ENCODE results near the gene TSPOAP1. TPM values are rescaled to one million over a fixed set of nuclear protein-coding genes. Genes with fewer than 3 reads are reported as not detected.

TSPOAP1 gene
- total RNA-seq, 4 donors from 2014 or later, result 11.4 to 16.3 (median 13.0) TPM

DNA sequence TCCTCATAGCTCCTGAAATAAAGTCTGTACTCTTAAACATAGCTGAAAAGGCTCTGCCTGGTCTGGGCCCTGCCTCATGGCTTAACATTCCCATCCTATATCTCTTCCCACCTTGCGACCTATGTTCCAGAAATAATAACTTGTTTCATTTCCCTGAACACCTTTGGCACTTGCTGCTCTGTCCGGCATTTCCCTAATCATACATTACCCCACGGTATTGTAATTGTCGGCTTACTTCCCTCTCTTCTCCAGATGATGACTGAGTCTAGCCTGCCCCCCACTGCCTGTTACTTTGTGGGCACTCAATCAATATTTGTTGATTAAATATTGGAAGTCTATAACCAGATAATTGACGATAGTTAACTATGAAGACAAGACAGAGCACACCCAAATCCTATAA is 46.7 kb upstream of the TSPOAP1 start:
- no peaks in the 10 kb centered on the region for H3K4me1 ChIP-seq
- no peak for TF ChIP-seq POLR2A (IDR thresholded peaks at IDR 0.05)
- TF ChIP-seq, protein P1, sequence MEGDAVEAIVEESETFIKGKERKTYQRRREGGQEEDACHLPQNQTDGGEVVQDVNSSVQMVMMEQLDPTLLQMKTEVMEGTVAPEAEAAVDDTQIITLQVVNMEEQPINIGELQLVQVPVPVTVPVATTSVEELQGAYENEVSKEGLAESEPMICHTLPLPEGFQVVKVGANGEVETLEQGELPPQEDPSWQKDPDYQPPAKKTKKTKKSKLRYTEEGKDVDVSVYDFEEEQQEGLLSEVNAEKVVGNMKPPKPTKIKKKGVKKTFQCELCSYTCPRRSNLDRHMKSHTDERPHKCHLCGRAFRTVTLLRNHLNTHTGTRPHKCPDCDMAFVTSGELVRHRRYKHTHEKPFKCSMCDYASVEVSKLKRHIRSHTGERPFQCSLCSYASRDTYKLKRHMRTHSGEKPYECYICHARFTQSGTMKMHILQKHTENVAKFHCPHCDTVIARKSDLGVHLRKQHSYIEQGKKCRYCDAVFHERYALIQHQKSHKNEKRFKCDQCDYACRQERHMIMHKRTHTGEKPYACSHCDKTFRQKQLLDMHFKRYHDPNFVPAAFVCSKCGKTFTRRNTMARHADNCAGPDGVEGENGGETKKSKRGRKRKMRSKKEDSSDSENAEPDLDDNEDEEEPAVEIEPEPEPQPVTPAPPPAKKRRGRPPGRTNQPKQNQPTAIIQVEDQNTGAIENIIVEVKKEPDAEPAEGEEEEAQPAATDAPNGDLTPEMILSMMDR (IDR thresholded peaks at IDR 0.05), result no peak
- TF ChIP-seq EP300 (IDR thresholded peaks at IDR 0.05), result no peak
- no peak overlapping the region for H3K4me3 ChIP-seq
- WGBS, 2 donors, result 69 to 80% methylated on average over 5 of the region's 5 CpGs
- no peaks in the 10 kb centered on the region for H3K36me3 ChIP-seq
- H3K27me3 ChIP-seq, result no peaks in the 10 kb centered on the region
- no peak for DNase-seq (ENCODE audit: low spot score in 2 of 2)
- H3K27ac ChIP-seq, result no peak overlapping the region
- no peaks in the 10 kb centered on the region for H3K9me3 ChIP-seq

DNA sequence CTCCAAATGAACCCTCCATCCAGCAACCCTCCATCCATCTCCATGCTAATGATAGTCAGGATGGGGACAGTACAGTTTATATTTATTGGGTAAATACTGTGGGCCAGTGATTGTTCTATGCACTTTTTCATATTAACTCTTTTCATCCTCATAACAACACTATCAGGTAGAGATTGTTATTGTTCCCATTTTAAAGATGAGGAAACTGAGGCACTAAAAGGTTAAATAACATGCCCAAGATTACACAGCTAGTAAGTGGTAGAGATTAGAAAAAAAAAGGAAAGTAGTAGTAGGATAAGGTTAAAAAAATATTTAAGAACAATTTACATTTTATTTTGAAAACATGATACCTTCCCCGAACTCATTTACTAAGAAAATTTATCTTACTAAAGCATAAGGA is 45.3 kb upstream of the TSPOAP1 start:
- no peak overlapping the region for H3K4me3 ChIP-seq
- no peaks in the 10 kb centered on the region for H3K36me3 ChIP-seq
- H3K27me3 ChIP-seq, result no peaks in the 10 kb centered on the region
- H3K4me1 ChIP-seq, result no peaks in the 10 kb centered on the region
- WGBS, 2 donors, result 87% methylated on average over 1 of the region's 1 CpG
- DNase-seq (ENCODE audit: low spot score in 2 of 2), result no peak
- no peak overlapping the region for H3K27ac ChIP-seq
- H3K9me3 ChIP-seq, result no peaks in the 10 kb centered on the region
- no peak for TF ChIP-seq POLR2A (IDR thresholded peaks at IDR 0.05)
- TF ChIP-seq, protein P1 (IDR thresholded peaks at IDR 0.05), result no peak
- TF ChIP-seq EP300 (IDR thresholded peaks at IDR 0.05), result no peak

DNA sequence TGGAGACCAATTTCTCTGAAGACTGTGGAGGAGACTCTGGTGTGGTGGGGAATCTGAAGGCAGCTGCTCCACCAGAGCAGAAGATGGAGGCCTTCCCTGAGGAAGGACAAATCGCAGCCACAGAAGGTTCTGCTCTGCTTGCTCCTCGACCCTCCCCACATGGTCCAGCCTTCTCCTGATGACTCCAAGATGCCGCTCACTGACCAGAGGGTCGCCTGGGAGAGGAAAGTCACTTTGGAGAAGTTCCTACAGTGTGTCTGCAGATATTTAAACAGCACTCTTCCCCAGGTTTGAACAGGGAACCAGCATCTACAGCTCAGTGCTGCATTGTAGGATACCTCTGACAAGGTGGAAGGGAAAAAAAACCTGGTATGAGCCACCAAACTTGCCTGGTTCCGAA is 44.4 kb upstream of the TSPOAP1 start:
- Histone ChIP-seq H3K36me3 (no peaks in the 10 kb centered on the region), H3K4me3 (no peak overlapping the region), H3K27me3 (no peaks in the 10 kb centered on the region), H3K9me3 (no peaks in the 10 kb centered on the region), H3K4me1 (no peaks in the 10 kb centered on the region), H3K27ac (no peak overlapping the region)
- WGBS, 2 donors, result 84 to 87% methylated on average over 5 of the region's 5 CpGs
- DNase-seq (ENCODE audit: low spot score in 2 of 2), result no peak
- TF ChIP-seq EP300 (IDR thresholded peaks at IDR 0.05) (no peak), POLR2A (IDR thresholded peaks at IDR 0.05) (no peak)
- TF ChIP-seq, protein P1 (IDR thresholded peaks at IDR 0.05), result no peak

DNA sequence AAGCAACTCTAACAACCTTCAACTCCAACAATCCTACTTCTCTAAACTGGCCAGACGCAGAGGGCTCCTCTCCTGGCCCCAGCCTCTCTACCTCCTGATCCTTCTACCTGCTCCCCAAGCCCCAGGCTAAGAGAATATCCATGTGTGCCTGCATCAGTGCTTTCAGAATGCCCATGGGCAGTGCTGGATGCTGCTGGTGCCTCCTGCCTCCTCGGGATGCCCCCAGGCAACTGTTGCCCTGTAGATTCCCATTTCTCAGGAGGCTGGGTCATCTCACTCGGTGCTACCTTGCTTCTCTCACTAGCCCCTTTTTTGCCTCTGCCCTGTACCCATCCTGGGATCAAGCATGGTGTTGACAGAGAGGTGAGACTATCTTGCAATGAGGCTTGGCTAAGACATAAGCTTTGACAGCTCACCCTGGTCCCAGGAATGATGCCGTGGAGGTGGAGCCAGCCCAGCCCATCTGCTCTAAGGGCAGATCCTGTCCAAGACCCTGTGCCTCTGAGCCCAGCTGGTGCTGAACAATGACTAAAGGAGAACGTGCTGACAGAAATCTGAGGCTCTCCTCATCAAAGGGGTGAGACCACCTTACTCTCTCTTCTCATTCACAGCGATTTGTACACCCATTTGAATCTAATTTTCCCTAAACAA is 42.8 kb upstream of the TSPOAP1 start:
- 62 to 67% methylated on average over 6 of the region's 6 CpGs for WGBS, 2 donors
- H3K4me3 ChIP-seq, result no peak overlapping the region
- TF ChIP-seq, protein P1 (IDR thresholded peaks at IDR 0.05), result no peak
- no peak for TF ChIP-seq POLR2A (IDR thresholded peaks at IDR 0.05)
- TF ChIP-seq EP300 (IDR thresholded peaks at IDR 0.05), result no peak
- H3K27ac ChIP-seq, result no peak overlapping the region
- no peak for DNase-seq (ENCODE audit: low spot score in 2 of 2)
- H3K4me1 ChIP-seq, result no peaks in the 10 kb centered on the region
- no peaks in the 10 kb centered on the region for H3K36me3 ChIP-seq
- no peaks in the 10 kb centered on the region for H3K9me3 ChIP-seq
- no peaks in the 10 kb centered on the region for H3K27me3 ChIP-seq

DNA sequence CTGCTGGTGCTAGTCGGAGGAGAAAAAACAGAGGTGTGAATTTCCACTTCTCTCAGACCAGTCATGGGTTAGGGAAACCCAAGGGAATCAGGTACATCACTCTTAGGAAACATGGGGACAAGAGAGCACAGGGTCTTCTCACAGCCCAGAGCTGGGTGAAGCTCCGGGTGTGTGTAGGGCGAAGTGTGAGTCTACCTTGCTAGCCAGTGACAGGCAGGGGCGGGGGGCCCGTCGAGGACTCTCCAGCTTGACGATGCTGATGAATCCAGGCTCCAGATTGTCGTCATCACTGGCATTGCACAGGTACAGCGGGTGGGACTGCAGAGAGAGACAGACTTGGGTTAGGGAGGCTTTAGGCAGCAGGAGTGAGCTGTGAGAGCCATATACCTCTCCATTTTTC is 42.1 kb upstream of the TSPOAP1 start:
- DNase-seq (ENCODE audit: low spot score in 2 of 2), result no peak
- no peaks in the 10 kb centered on the region for H3K36me3 ChIP-seq
- H3K27me3 ChIP-seq, result no peaks in the 10 kb centered on the region
- H3K4me1 ChIP-seq, result no peaks in the 10 kb centered on the region
- no peak for TF ChIP-seq EP300 (IDR thresholded peaks at IDR 0.05)
- TF ChIP-seq POLR2A (IDR thresholded peaks at IDR 0.05), result no peak
- H3K27ac ChIP-seq, result no peak overlapping the region
- H3K4me3 ChIP-seq, result no peak overlapping the region
- no peaks in the 10 kb centered on the region for H3K9me3 ChIP-seq
- 84 to 90% methylated on average over 9 of the region's 9 CpGs for WGBS, 2 donors

All from tibial nerve (tissue), 4 donors.